SKM-1 (cell line): ENCODE measurements around the gene DNMT3L.
A peak's percentile ranks its signal among the peaks of the same experiment; 100 is the strongest.
"Not testable (repeated sequence)": the region's sequence is repeated elsewhere in the genome, so short reads cannot be mapped to it uniquely, and the experiment has no call there.

Experiments
- DNase-seq: peaks from one replicate; lab custom pipeline; 2025; ENCODE audit not compliant: unreplicated experiment; lab: John Stamatoyannopoulos, UW

Gene DNMT3L

GRCh38 chr21:44261675-44262295 lies at the start of gene DNMT3L:
Gene DNMT3L (minus strand): TSS chr21:44261897. CDS start chr21:44261259, 638 bp downstream.
- no peak for DNase-seq

- DNase-seq, result no peak
Measured at GRCh38 chr21:44310628-44311507, 49.2 kb upstream of the DNMT3L start.

- DNase-seq, result no peak
Measured at GRCh38 chr21:44306936-44307704, 45.4 kb upstream of the DNMT3L start.

GRCh38 chr21:44305691-44306090 lies 44.0 kb upstream of the DNMT3L start:
- no peak for DNase-seq

GRCh38 chr21:44304877-44305293 lies 43.2 kb upstream of the DNMT3L start:
- DNase-seq, result no peak

- DNase-seq, result no peak
Measured at GRCh38 chr21:44304011-44304616, 42.4 kb upstream of the DNMT3L start.

- DNase-seq, result no peak
Measured at GRCh38 chr21:44303490-44303981, 41.8 kb upstream of the DNMT3L start.

- DNase-seq, result not testable (repeated sequence)
Measured at GRCh38 chr21:44302573-44303401, 41.1 kb upstream of the DNMT3L start.

GRCh38 chr21:44301961-44302406 lies 40.3 kb upstream of the DNMT3L start:
- DNase-seq, result no peak

- no peak for DNase-seq
Measured at GRCh38 chr21:44301141-44301540, 39.4 kb upstream of the DNMT3L start.

- DNase-seq, result peak; percentile 25
Measured at GRCh38 chr21:44300262-44300959, 38.7 kb upstream of the DNMT3L start.

DNA sequence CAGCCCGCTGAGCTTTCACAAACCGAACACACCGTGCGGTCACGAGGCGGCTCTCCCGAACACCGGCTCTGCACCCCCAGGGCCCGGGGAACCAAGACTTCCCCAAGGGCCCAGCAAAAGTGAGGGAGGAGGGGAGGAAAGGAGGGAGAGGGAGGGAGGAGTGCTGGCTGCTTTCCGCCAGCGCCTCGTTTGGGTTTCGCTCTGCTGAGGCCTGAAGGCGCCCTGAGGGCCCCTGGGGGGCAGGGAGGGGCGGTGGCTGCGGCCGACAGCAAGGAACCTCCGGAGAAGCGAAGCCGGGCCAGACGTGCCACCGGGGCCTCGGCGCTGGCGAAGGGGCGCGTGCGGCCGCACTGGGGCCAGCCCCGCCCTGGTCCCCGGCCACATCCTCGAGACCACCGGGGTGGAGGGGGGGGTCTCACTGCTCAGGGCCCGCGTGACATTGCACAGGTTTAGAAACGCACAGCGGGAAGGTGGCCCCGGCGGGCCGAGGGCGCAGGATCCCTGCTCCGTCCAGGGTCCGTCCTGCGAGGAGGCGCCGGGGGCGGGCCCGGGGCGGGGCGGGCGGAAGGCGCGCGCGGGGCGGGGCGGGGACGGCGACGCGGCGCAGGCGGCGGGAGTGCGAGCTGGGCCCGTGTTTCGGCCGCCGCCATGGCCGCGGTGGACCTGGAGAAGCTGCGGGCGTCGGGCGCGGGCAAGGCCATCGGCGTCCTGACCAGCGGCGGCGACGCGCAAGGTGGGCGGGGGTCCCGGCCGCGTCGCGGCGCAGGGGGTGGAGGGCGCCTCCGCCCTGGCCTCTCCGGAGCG lies 38.0 kb upstream of the DNMT3L start, which contains the start of gene PFKL:
Gene PFKL (plus strand): TSS at position 596 of the 804 bp plus-strand sequence. CDS start 53 bp downstream, at position 649.
- DNase-seq, result peak; percentile 47

DNA sequence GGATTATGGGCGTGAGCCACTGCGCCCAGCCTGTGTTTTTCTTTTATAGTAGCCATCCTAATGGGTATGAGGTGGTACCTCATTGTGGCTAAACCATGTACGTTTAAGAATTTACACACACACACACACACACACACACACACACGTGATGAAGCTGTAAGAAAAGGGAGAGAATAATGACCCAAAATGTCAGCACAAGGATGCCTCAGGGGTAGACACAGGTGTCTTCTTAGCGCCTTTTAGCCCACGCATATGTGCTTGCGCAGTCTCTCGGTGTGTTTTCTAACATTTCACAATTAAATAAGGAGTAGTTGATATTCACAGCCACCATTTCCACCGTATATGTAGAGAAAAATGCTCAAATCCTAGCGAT lies 37.4 kb upstream of the DNMT3L start:
- DNase-seq, result no peak

- no peak for DNase-seq
Measured at GRCh38 chr21:44298301-44298700, 36.6 kb upstream of the DNMT3L start.

GRCh38 chr21:44297525-44298290 lies 36.0 kb upstream of the DNMT3L start:
- DNase-seq, result peak; percentile 62

DNA sequence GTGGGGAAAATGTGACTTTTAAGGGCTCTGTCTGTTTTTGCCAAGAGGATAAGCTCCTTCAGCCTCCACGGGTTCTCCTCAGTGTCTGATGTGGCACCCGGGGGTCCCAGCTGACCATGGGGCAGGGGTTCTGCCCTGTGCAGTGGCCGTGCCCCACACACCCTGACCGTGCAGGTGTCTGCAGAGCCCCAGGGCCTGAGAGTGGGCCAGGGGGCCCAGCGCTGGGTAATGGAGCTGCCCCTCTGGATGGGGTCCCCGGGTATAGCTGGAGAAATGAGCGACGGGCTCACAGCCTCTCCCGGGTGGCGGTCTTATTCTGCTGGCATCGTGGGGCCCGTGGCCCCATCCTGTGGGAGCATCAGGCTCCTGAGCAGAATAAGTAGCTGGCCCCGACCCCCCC lies 35.2 kb upstream of the DNMT3L start:
- DNase-seq, result no peak

- no peak for DNase-seq
Measured at GRCh38 chr21:44296103-44296519, 34.4 kb upstream of the DNMT3L start.

- DNase-seq, result no peak
Measured at GRCh38 chr21:44295646-44296045, 33.9 kb upstream of the DNMT3L start.
